ENCODE data around the gene UBA7. TPM values are rescaled to one million over a fixed set of nuclear protein-coding genes. Genes with fewer than 3 reads are reported as not detected.

The UBA7 gene
- total RNA-seq, 1 experiment from 2014 or later = 12.5 TPM

GRCh38 chr3:49855662-49856061 lies 41.9 kb upstream of the UBA7 start:
- ATAC-seq = no peak
- H3K4me1 ChIP-seq (ENCODE audit: control insufficient read depth, insufficient read depth, low read length) = peaks cover 5% of the 10 kb centered on the region; the same call in 1 of the 2 replicates
- peak overlapping the region; percentile 75 to 84 for H3K4me3 ChIP-seq (ENCODE audit: low read depth in 2 of 2, low read length in 2 of 2)
- H3K27me3 ChIP-seq (ENCODE audit: control insufficient read depth, insufficient read depth, low read length) = no peaks in the 10 kb centered on the region
- peak overlapping the region; percentile 87 for H3K27ac ChIP-seq (ENCODE audit: low read length)
- in situ Hi-C loops (cut with HindIII; ENCODE audit: low pct_unique_long_range_greater_than_20kb, low sequenced_read_pairs) (no loop called here), intact Hi-C loops (cut with micrococcal nuclease; ENCODE audit: unreplicated experiment) (no loop called here)
- BruUV-seq (replicated peaks) = no TSS peak
- POLR2A ChIA-PET = interaction anchor here (0.6 kb wide), 1 partner anchor 62 kb away, joined by 3 read pairs; no protein-coding TSS in a partner anchor
- peaks cover 2% of the 10 kb centered on the region; the same call in 1 of the 2 replicates for H3K36me3 ChIP-seq (ENCODE audit: control insufficient read depth, insufficient read depth, low read length)
- CTCF ChIA-PET = interaction anchor here (0.7 kb wide), 1 partner anchor 39 kb away, joined by 3 read pairs; no protein-coding TSS in a partner anchor
- no peaks in the 10 kb centered on the region for H3K9me3 ChIP-seq (ENCODE audit: control insufficient read depth, insufficient read depth, low read depth, low read length)
- no peak for DNase-seq (ENCODE audit: low read depth, low spot score)
- no peak for TF ChIP-seq POLR2AphosphoS5 (IDR thresholded peaks at IDR 0.05; ENCODE audit: low read depth, low read length)
- TF ChIP-seq, protein P1, sequence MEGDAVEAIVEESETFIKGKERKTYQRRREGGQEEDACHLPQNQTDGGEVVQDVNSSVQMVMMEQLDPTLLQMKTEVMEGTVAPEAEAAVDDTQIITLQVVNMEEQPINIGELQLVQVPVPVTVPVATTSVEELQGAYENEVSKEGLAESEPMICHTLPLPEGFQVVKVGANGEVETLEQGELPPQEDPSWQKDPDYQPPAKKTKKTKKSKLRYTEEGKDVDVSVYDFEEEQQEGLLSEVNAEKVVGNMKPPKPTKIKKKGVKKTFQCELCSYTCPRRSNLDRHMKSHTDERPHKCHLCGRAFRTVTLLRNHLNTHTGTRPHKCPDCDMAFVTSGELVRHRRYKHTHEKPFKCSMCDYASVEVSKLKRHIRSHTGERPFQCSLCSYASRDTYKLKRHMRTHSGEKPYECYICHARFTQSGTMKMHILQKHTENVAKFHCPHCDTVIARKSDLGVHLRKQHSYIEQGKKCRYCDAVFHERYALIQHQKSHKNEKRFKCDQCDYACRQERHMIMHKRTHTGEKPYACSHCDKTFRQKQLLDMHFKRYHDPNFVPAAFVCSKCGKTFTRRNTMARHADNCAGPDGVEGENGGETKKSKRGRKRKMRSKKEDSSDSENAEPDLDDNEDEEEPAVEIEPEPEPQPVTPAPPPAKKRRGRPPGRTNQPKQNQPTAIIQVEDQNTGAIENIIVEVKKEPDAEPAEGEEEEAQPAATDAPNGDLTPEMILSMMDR (IDR thresholded peaks at IDR 0.05) = no peak
- TF ChIP-seq REST (IDR thresholded peaks at IDR 0.05; ENCODE audit: insufficient read depth in 1 of 2, low read depth in 2 of 2, low read length in 1 of 2) = no peak
- TF ChIP-seq SIN3A (IDR thresholded peaks at IDR 0.05; ENCODE audit: borderline replicate concordance, insufficient read depth, low read depth, low read length) = no peak
- no peak for TF ChIP-seq TCF7L2 (IDR thresholded peaks at IDR 0.05; ENCODE audit: low read depth, low read length)

GRCh38 chr3:49845694-49846093 lies 31.9 kb upstream of the UBA7 start:
- peaks cover 2% of the 10 kb centered on the region; the same call in 1 of the 2 replicates for H3K36me3 ChIP-seq (ENCODE audit: control insufficient read depth, insufficient read depth, low read length)
- no peaks in the 10 kb centered on the region for H3K4me1 ChIP-seq (ENCODE audit: control insufficient read depth, insufficient read depth, low read length)
- no peak overlapping the region for H3K4me3 ChIP-seq (ENCODE audit: low read depth in 2 of 2, low read length in 2 of 2)
- in situ Hi-C loops (cut with HindIII; ENCODE audit: low pct_unique_long_range_greater_than_20kb, low sequenced_read_pairs) = no loop called here
- H3K27me3 ChIP-seq (ENCODE audit: control insufficient read depth, insufficient read depth, low read length) = no peaks in the 10 kb centered on the region
- no peak for ATAC-seq
- DNase-seq (ENCODE audit: low read depth, low spot score) = no peak
- POLR2A ChIA-PET = no interaction called here
- CTCF ChIA-PET = no interaction called here
- no TSS peak for BruUV-seq (replicated peaks)
- no peaks in the 10 kb centered on the region for H3K9me3 ChIP-seq (ENCODE audit: control insufficient read depth, insufficient read depth, low read depth, low read length)
- no peak overlapping the region for H3K27ac ChIP-seq (ENCODE audit: low read length)
- intact Hi-C loops (cut with micrococcal nuclease; ENCODE audit: unreplicated experiment) = no loop called here
- TF ChIP-seq, protein P1 (IDR thresholded peaks at IDR 0.05) = no peak
- no peak for TF ChIP-seq POLR2AphosphoS5 (IDR thresholded peaks at IDR 0.05; ENCODE audit: low read depth, low read length)
- TF ChIP-seq REST (IDR thresholded peaks at IDR 0.05; ENCODE audit: insufficient read depth in 1 of 2, low read depth in 2 of 2, low read length in 1 of 2) = no peak
- TF ChIP-seq SIN3A (IDR thresholded peaks at IDR 0.05; ENCODE audit: borderline replicate concordance, insufficient read depth, low read depth, low read length) = no peak
- no peak for TF ChIP-seq TCF7L2 (IDR thresholded peaks at IDR 0.05; ENCODE audit: low read depth, low read length)

Measured in Panc1 (cell line).